B cell (primary cell): ENCODE results near the gene COL26A1. TPM values are rescaled to one million over a fixed set of nuclear protein-coding genes. Genes with fewer than 3 reads are reported as not detected.
"Not testable (repeated sequence)": the region's sequence is repeated elsewhere in the genome, so short reads cannot be mapped to it uniquely, and the experiment has no call there.

Source experiments
- ATAC-seq: fragments of 200-7000 bp; cut with Tn5 transposase; one replicate; pipeline ENCODE4 v1.10.0; 2021; ENCODE audit warnings: low read depth, mild to moderate bottlenecking, moderate number of reproducible peaks, moderate library complexity
- CTCF ChIA-PET: fragments of 350-600 bp; sonication (Branson Sonifier 250); formaldehyde crosslinking; loops from one replicate; lab custom pipeline; 2021; ENCODE audit warnings: antibody characterized with exemption, inconsistent platforms; lab: Charles Lee
- POLR2A ChIA-PET: fragments of 350-600 bp; sonication (Branson Sonifier 250); formaldehyde crosslinking; loops from one replicate; lab custom pipeline; 2021; ENCODE audit warnings: antibody characterized with exemption; lab: Charles Lee
- DNase-seq: peaks from one replicate; pipeline ENCODE4 v3.0.0; 2013
- H2AFZ ChIP-seq: 2 replicates; pipeline ENCODE4 v1.6.1; 2012; ENCODE audit warnings: mild to moderate bottlenecking, low read depth, low read length; ENCODE audit not compliant: insufficient read depth, poor library complexity, severe bottlenecking
- H3K27ac ChIP-seq, 2 donors: 1 replicate in 1 of 2; 2 replicates in 1 of 2; pipeline ENCODE4 v1.5.1; 2012 to 2013; ENCODE audit warnings: low read length in 2 of 2, mild to moderate bottlenecking in 2 of 2, moderate library complexity in 1 of 2
- H3K27me3 ChIP-seq, 4 experiments: fragments of 200-600 bp in 1 of 4; sonication (generic) in 1 of 4; replicated peaks in 1 of 4; 1 replicate in 2 of 4; 2 replicates in 2 of 4; pipeline versions ENCODE4 v1.6.1 to v1.7.0; 2013 to 2016; ENCODE audit warnings: low read length in 3 of 4, mild to moderate bottlenecking in 2 of 4, mixed read lengths in 1 of 4, moderate library complexity in 1 of 4; ENCODE audit not compliant: insufficient read depth in 4 of 4, control insufficient read depth in 3 of 4; ENCODE audit errors: control extremely low read depth in 1 of 4
- H3K36me3 ChIP-seq, 2 experiments: replicated peaks in 1 of 2; 1 replicate in 1 of 2; 2 replicates in 1 of 2; pipeline versions ENCODE4 v1.6.1 to v1.7.1; 2013; ENCODE audit warnings: low read length in 1 of 2; ENCODE audit not compliant: insufficient read depth in 2 of 2, control insufficient read depth in 1 of 2; ENCODE audit errors: control extremely low read depth in 1 of 2, extremely low read depth in 1 of 2
- H3K4me1 ChIP-seq, 2 donors: fragments of 200-600 bp in 1 of 2; sonication (generic) in 1 of 2; 1 replicate in 1 of 2; 2 replicates in 1 of 2; pipeline versions ENCODE4 v1.5.1 to v1.6.1; 2013 to 2017; ENCODE audit warnings: low read length in 2 of 2; ENCODE audit not compliant: control insufficient read depth in 2 of 2, insufficient read depth in 2 of 2
- H3K4me2 ChIP-seq: replicated peaks from 2 replicates; pipeline ENCODE3; 2012; ENCODE audit warnings: mild to moderate bottlenecking, low read depth, low read length; ENCODE audit not compliant: poor library complexity, severe bottlenecking
- H3K4me3 ChIP-seq, 5 experiments: fragments of 200-600 bp in 1 of 5; sonication (generic) in 1 of 5; 1 replicate in 3 of 5; 2 replicates in 2 of 5; pipeline versions ENCODE4 v1.5.1 to v1.7.0; 2011 to 2016; ENCODE audit warnings: low read length in 4 of 5, mild to moderate bottlenecking in 4 of 5, low read depth in 2 of 5, control low read depth in 1 of 5, moderate library complexity in 1 of 5; ENCODE audit not compliant: insufficient read depth in 1 of 5; ENCODE audit errors: control extremely low read depth in 1 of 5, extremely low read depth in 1 of 5
- H3K79me2 ChIP-seq: fragments of 200-600 bp; sonication (generic); one replicate; pipeline ENCODE4 v1.6.0; 2016; ENCODE audit warnings: low read length; ENCODE audit not compliant: control insufficient read depth, insufficient read depth
- H3K9ac ChIP-seq: fragments of 200-600 bp; sonication (generic); 2 replicates; pipeline ENCODE4 v1.6.1; 2017; ENCODE audit warnings: mild to moderate bottlenecking, low read length, moderate library complexity
- H3K9me3 ChIP-seq, 3 donors: one replicate each; pipeline versions ENCODE4 v1.6.1 to v1.7.1; 2013; ENCODE audit warnings: low read length in 2 of 3; ENCODE audit not compliant: control insufficient read depth in 2 of 3, insufficient read depth in 1 of 3; ENCODE audit errors: control extremely low read depth in 1 of 3
- H4K20me1 ChIP-seq: 2 replicates; pipeline ENCODE4 v1.6.0; 2012; ENCODE audit warnings: mild to moderate bottlenecking, low read length; ENCODE audit not compliant: insufficient read depth, control insufficient read depth, poor library complexity, severe bottlenecking
- H3K27ac Mint-ChIP-seq: one replicate; pipeline ENCODE4 v1.8.0; 2021; ENCODE audit warnings: mixed read lengths
- H3K27me3 Mint-ChIP-seq: one replicate; pipeline ENCODE4 v1.8.0; 2021; ENCODE audit warnings: mixed read lengths
- H3K4me1 Mint-ChIP-seq: one replicate; pipeline ENCODE4 v1.8.0; 2021; ENCODE audit warnings: mixed read lengths
- H3K4me3 Mint-ChIP-seq: one replicate; pipeline ENCODE4 v1.8.0; 2021; ENCODE audit warnings: mixed read lengths
- H3K9me3 Mint-ChIP-seq: one replicate; pipeline ENCODE4 v1.8.0; 2022; ENCODE audit warnings: mixed read lengths; ENCODE audit not compliant: insufficient read depth
- CTCF ChIP-seq: fragments of 200-600 bp; IDR thresholded peaks from one replicate; pipeline ENCODE4 v1.8.0; 2022; ENCODE audit warnings: antibody characterized with exemption, mild to moderate bottlenecking
- EZH2 ChIP-seq: IDR thresholded peaks from 2 replicates; pipeline ENCODE4 v1.6.1; 2012; ENCODE audit warnings: borderline replicate concordance, low read depth, mild to moderate bottlenecking, moderate library complexity, low read length; ENCODE audit not compliant: insufficient read depth, poor library complexity, severe bottlenecking
- WGBS: methylation state at CpG from one replicate; pipeline ENCODE4 v1.1.5; 2013; ENCODE audit warnings: missing lambda C conversion rate; ENCODE audit not compliant: insufficient coverage; 5-methylcytosine and 5-hydroxymethylcytosine counted together
- intact Hi-C: fragments of 100-400 bp; cut with micrococcal nuclease; formaldehyde crosslinking; loops from one replicate; pipeline ENCODE4 v1.10.0; 2022
- polyA plus RNA-seq: library from polyadenylated mRNA; depleted of rRNA; stranded (reverse); fragments of >200 nt; gene quantifications from 2 replicates; pipeline ENCODE4 v1.2.3, GENCODE V29; 2012
- total RNA-seq, 2 donors: library from RNA; stranded (reverse); fragments of 120-200 nt in 1 of 2; gene quantifications; 1 replicate in 1 of 2; 2 replicates in 1 of 2; pipeline versions ENCODE4 v1.2.3 to v1.2.4, GENCODE V29; 2013 to 2022

Gene COL26A1
- total and polyA plus RNA-seq, 2 donors (not counting 1 experiment from before 2014, with no cell fraction given) = not detected

GRCh38 chr7:101347477-101347876, 15.2 kb upstream of the COL26A1 start:
- CTCF ChIA-PET = no interaction called here
- no peaks in the 10 kb centered on the region for H3K4me1 ChIP-seq

GRCh38 chr7:101348456-101349067, 14.1 kb upstream of the COL26A1 start:
- POLR2A ChIA-PET, ATAC-seq, H3K9ac ChIP-seq, H2AFZ ChIP-seq, H3K4me3 ChIP-seq, H3K4me1 Mint-ChIP-seq, H3K4me1 ChIP-seq, H3K9me3 Mint-ChIP-seq, H3K36me3 ChIP-seq, H3K4me2 ChIP-seq, H3K9me3 ChIP-seq, H3K27ac ChIP-seq, H3K79me2 ChIP-seq, H3K27ac Mint-ChIP-seq, DNase-seq, intact Hi-C loops, H4K20me1 ChIP-seq, H3K4me3 Mint-ChIP-seq, H3K27me3 ChIP-seq: not testable (repeated sequence)
- WGBS = 93% methylated on average over 13 of the region's 32 CpGs
- H3K27me3 Mint-ChIP-seq = peaks cover 24% of the 10 kb centered on the region
- CTCF ChIA-PET = interaction anchor here (0.6 kb wide), 1 partner anchor 68 kb away, joined by 3 read pairs; no protein-coding TSS in a partner anchor

More at GRCh38 chr7:101347477-101347876, 15.2 kb upstream of the COL26A1 start:
- no peak overlapping the region for H3K27ac Mint-ChIP-seq
- Histone ChIP-seq H4K20me1 (no peaks in the 10 kb centered on the region), H3K27me3 (peaks cover 0 to 2% (median 0%) of the 10 kb centered on the region in 4 experiments), H3K4me2 (no peak overlapping the region), H3K27ac (no peak overlapping the region), H3K4me3 (no peak overlapping the region), H2AFZ (no peak overlapping the region), H3K36me3 (no peaks in the 10 kb centered on the region), H3K9ac (no peak overlapping the region), H3K9me3 (no peaks in the 10 kb centered on the region), H3K79me2 (no peaks in the 10 kb centered on the region)
- no peak overlapping the region for H3K4me3 Mint-ChIP-seq
- no peaks in the 10 kb centered on the region for H3K4me1 Mint-ChIP-seq
- H3K27me3 Mint-ChIP-seq = peaks cover 21% of the 10 kb centered on the region
- POLR2A ChIA-PET = no interaction called here
- DNase-seq (no peak), ATAC-seq (no peak)
- H3K9me3 Mint-ChIP-seq = no peaks in the 10 kb centered on the region
- WGBS = 92% methylated on average over 9 of the region's 15 CpGs
- no peak for TF ChIP-seq CTCF
- TF ChIP-seq EZH2 = no peak
- intact Hi-C loops = no loop called here

- H3K36me3 ChIP-seq, H3K4me3 Mint-ChIP-seq, H3K9me3 Mint-ChIP-seq, H3K9ac ChIP-seq, H3K4me1 ChIP-seq, H3K79me2 ChIP-seq, H3K27ac Mint-ChIP-seq, intact Hi-C loops, ATAC-seq, H3K27me3 ChIP-seq, H3K9me3 ChIP-seq, H3K4me3 ChIP-seq, H3K27ac ChIP-seq, H3K4me2 ChIP-seq, H2AFZ ChIP-seq, H4K20me1 ChIP-seq, DNase-seq, H3K4me1 Mint-ChIP-seq: not testable (repeated sequence)
- H3K27me3 Mint-ChIP-seq = peaks cover 24% of the 10 kb centered on the region
- ChIA-PET CTCF (interaction anchor here (0.6 kb wide), 2 partner anchors 68 to 561 kb away, joined by 3 read pairs; no protein-coding TSS in a partner anchor), POLR2A (interaction anchor here (0.7 kb wide), 1 partner anchor 94 kb away, joined by 4 read pairs; no protein-coding TSS in a partner anchor)
- WGBS = 87% methylated on average over 9 of the region's 12 CpGs
Observed at GRCh38 chr7:101349300-101349699, 13.4 kb upstream of the COL26A1 start.
